IMR-90 (cell line): ENCODE results near the gene BCAT1. TPM values are rescaled to one million over a fixed set of nuclear protein-coding genes. Genes with fewer than 3 reads are reported as not detected.
"Not testable (repeated sequence)": the region's sequence is repeated elsewhere in the genome, so short reads cannot be mapped to it uniquely, and the experiment has no call there.

Source experiments
- ATAC-seq: fragments of 200-7000 bp; cut with Tn5 transposase; 2 replicates; pipeline ENCODE4 v1.9.1; 2020; ENCODE audit warnings: low read depth, mild to moderate bottlenecking, moderate library complexity
- BruUV-seq: library from RNA; stranded (reverse); fragments of 400-500 nt; replicated peaks from 2 replicates; lab custom pipeline; 2021; lab: Mats Ljungman, UMichigan
- CTCF ChIA-PET: fragments of 300-600 bp; formaldehyde crosslinking; extraction: SDS; loops from one replicate; lab custom pipeline; 2021; ENCODE audit warnings: antibody characterized with exemption; lab: Yijun Ruan, JAX
- POLR2A ChIA-PET: fragments of 300-600 bp; sonication (Branson Sonifier 250); formaldehyde crosslinking; loops from one replicate; lab custom pipeline; 2022; ENCODE audit warnings: antibody characterized with exemption; ENCODE audit not compliant: unreplicated experiment; lab: Charles Lee
- DNase-seq: peaks from one replicate; pipeline ENCODE4 v3.0.0; 2013
- H2AFZ ChIP-seq: replicated peaks from 2 replicates; pipeline ENCODE3; 2013; ENCODE audit warnings: low read length, mild to moderate bottlenecking; ENCODE audit not compliant: poor library complexity
- H2AK5ac ChIP-seq: 2 replicates; pipeline ENCODE4 v1.6.1; 2013; ENCODE audit warnings: low read depth, low read length, inconsistent platforms
- H2AK9ac ChIP-seq: replicated peaks from 2 replicates; pipeline ENCODE3; 2013; ENCODE audit warnings: mild to moderate bottlenecking, low read depth, low read length, moderate library complexity; ENCODE audit not compliant: poor library complexity
- H2BK120ac ChIP-seq: 2 replicates; pipeline ENCODE4 v1.6.1; 2013; ENCODE audit warnings: low read depth, low read length, inconsistent platforms
- H2BK15ac ChIP-seq: 3 replicates; pipeline ENCODE4 v1.6.1; 2013; ENCODE audit warnings: low read depth, low read length, inconsistent platforms
- H2BK20ac ChIP-seq: 2 replicates; pipeline ENCODE4 v1.6.1; 2013; ENCODE audit warnings: low read depth, mild to moderate bottlenecking, inconsistent platforms, low read length, moderate library complexity
- H2BK5ac ChIP-seq: 2 replicates; pipeline ENCODE4 v1.6.1; 2013; ENCODE audit warnings: mild to moderate bottlenecking, low read depth, low read length, inconsistent platforms; ENCODE audit not compliant: poor library complexity, severe bottlenecking
- H3K14ac ChIP-seq: replicated peaks from 2 replicates; pipeline ENCODE4 v1.6.1; 2013; ENCODE audit warnings: low read depth, low read length, inconsistent platforms
- H3K18ac ChIP-seq: 2 replicates; pipeline ENCODE4 v1.6.1; 2013; ENCODE audit warnings: low read depth, low read length, control low read depth
- H3K23ac ChIP-seq: 2 replicates; pipeline ENCODE4 v1.6.1; 2013; ENCODE audit warnings: low read depth, low read length, inconsistent platforms
- H3K27ac ChIP-seq: 2 replicates; pipeline ENCODE4 v1.5.1; 2013; ENCODE audit warnings: mild to moderate bottlenecking, control low read depth, low read length; ENCODE audit not compliant: insufficient read depth
- H3K27me3 ChIP-seq: 2 replicates; pipeline ENCODE4 v1.6.1; 2013; ENCODE audit warnings: low read length; ENCODE audit not compliant: control insufficient read depth, insufficient read depth
- H3K36me3 ChIP-seq: 2 replicates; pipeline ENCODE4 v1.6.1; 2013; ENCODE audit warnings: low read length, mixed read lengths; ENCODE audit not compliant: control insufficient read depth, insufficient read depth
- H3K4ac ChIP-seq: 2 replicates; pipeline ENCODE4 v1.6.1; 2013; ENCODE audit warnings: low read depth, low read length, inconsistent platforms
- H3K4me1 ChIP-seq: 2 replicates; pipeline ENCODE4 v1.6.1; 2013; ENCODE audit warnings: low read length, mixed read lengths; ENCODE audit not compliant: control insufficient read depth, insufficient read depth
- H3K4me2 ChIP-seq: 2 replicates; pipeline ENCODE4 v1.6.1; 2013; ENCODE audit warnings: low read depth, mild to moderate bottlenecking, control low read depth, low read length, moderate library complexity
- H3K4me3 ChIP-seq: 2 replicates; pipeline ENCODE4 v1.5.1; 2013; ENCODE audit warnings: low read depth, mild to moderate bottlenecking, control low read depth, low read length, moderate library complexity; ENCODE audit not compliant: insufficient read depth
- H3K56ac ChIP-seq: 2 replicates; pipeline ENCODE4 v1.6.1; 2013; ENCODE audit warnings: low read length, inconsistent platforms; ENCODE audit not compliant: insufficient read depth; ENCODE audit errors: extremely low read depth
- H3K79me1 ChIP-seq, 2 experiments: 2 replicates each; pipeline ENCODE4 v1.6.1; 2013; ENCODE audit warnings: low read length in 2 of 2, inconsistent platforms in 1 of 2, low read depth in 1 of 2
- H3K9ac ChIP-seq: 2 replicates; pipeline ENCODE4 v1.6.1; 2013; ENCODE audit warnings: low read depth, low read length, control low read depth
- H3K9me1 ChIP-seq: 2 replicates; pipeline ENCODE4 v1.6.1; 2013; ENCODE audit warnings: low read length, inconsistent platforms; ENCODE audit not compliant: insufficient read depth
- H3K9me3 ChIP-seq: 2 replicates; pipeline ENCODE4 v1.6.1; 2013; ENCODE audit warnings: low read length; ENCODE audit not compliant: control insufficient read depth, insufficient read depth
- H4K20me1 ChIP-seq: 2 replicates; pipeline ENCODE4 v1.6.1; 2013; ENCODE audit warnings: low read length, inconsistent platforms; ENCODE audit not compliant: insufficient read depth
- H4K5ac ChIP-seq: 2 replicates; pipeline ENCODE4 v1.6.1; 2013; ENCODE audit warnings: mild to moderate bottlenecking, low read depth, low read length, control low read depth
- H4K8ac ChIP-seq, 2 experiments: 2 replicates each; pipeline ENCODE4 v1.6.1; 2013; ENCODE audit warnings: low read depth in 2 of 2, low read length in 2 of 2, control low read depth in 1 of 2, inconsistent platforms in 1 of 2
- H4K91ac ChIP-seq: 2 replicates; pipeline ENCODE4 v1.6.1; 2013; ENCODE audit warnings: low read depth, low read length, inconsistent platforms; ENCODE audit not compliant: insufficient read depth
- WGBS, 2 experiments: methylation state at CpG; one replicate each; pipeline versions ENCODE4 v1.1.5 to v1.1.7; 2013; ENCODE audit warnings: missing lambda C conversion rate in 2 of 2; ENCODE audit not compliant: insufficient read length in 1 of 2; ENCODE audit errors: extremely low coverage in 2 of 2; 5-methylcytosine and 5-hydroxymethylcytosine counted together
- dilution Hi-C: fragments of 300-500 bp; cut with HindIII; formaldehyde crosslinking; loops from one replicate; pipeline ENCODE4 v1.14.3; 2018; ENCODE audit warnings: low sequenced_read_pairs; ENCODE audit not compliant: unreplicated experiment
- in situ Hi-C: fragments of 300-500 bp; cut with MboI; formaldehyde crosslinking; loops from 3 replicates; pipeline ENCODE4 v1.14.3; 2019; ENCODE audit warnings: low sequenced_read_pairs, inconsistent platforms, mixed read lengths
- intact Hi-C: fragments of 100-400 bp; cut with micrococcal nuclease; formaldehyde crosslinking; loops from 2 replicates; pipeline ENCODE4 v1.10.0; 2022
- polyA plus RNA-seq, 3 experiments: library from polyadenylated mRNA; depleted of rRNA; stranded (reverse); fragments of >200 nt; gene quantifications; 2 replicates each; pipeline ENCODE4 v1.2.3, GENCODE V29; 2012; ENCODE audit warnings: low replicate concordance in 1 of 3
- total RNA-seq: library from RNA; depleted of rRNA; stranded (reverse); fragments of >200 nt; gene quantifications from 2 replicates; pipeline ENCODE4 v1.2.3, GENCODE V29; 2012

BCAT1 gene
- total and polyA plus RNA-seq, 2 of the 4 experiments (the other 2 are of a cell fraction): 30.4 to 683 TPM

DNA sequence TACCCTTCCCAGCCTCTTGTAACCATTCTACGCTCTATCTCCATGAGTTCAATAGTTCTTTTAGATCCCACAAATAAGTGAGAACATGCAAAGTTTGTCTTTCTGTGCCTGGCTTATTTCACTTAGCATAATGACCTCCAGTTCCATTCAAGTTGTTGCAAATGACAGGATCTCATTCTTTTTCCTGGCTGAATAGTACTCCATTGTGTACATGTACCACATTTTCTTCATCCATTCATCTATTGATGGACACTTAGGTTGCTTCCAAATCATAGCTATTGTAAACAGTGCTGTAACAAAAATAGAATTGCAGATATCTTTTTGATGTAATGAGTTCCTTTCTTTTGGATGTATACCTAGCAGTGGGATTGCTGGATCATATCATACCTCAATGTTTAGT, 139.6 kb downstream of the BCAT1 start:
- H2BK20ac ChIP-seq, H3K27me3 ChIP-seq, H3K79me1 ChIP-seq, H3K4me3 ChIP-seq, in situ Hi-C loops, H2AFZ ChIP-seq, intact Hi-C loops, H3K36me3 ChIP-seq, H3K4ac ChIP-seq, H2BK5ac ChIP-seq, H3K9ac ChIP-seq, H3K9me3 ChIP-seq, H3K4me2 ChIP-seq, POLR2A ChIA-PET, H3K23ac ChIP-seq, H4K20me1 ChIP-seq, H2BK15ac ChIP-seq, H4K8ac ChIP-seq, H3K14ac ChIP-seq, H3K4me1 ChIP-seq, ATAC-seq, H3K18ac ChIP-seq, H4K5ac ChIP-seq, H3K27ac ChIP-seq, H3K9me1 ChIP-seq, H2AK5ac ChIP-seq, H2BK120ac ChIP-seq, DNase-seq, CTCF ChIA-PET, H3K56ac ChIP-seq, dilution Hi-C loops, H2AK9ac ChIP-seq, BruUV-seq, H4K91ac ChIP-seq: not testable (repeated sequence)
- no CpG with 5 or more reads among the region's 1 CpG for WGBS, 2 experiments
